SU-DHL-6 (cell line): Measurements from ENCODE around the gene MAML3.

ENCODE experiments used
- EZH2phosphoT487 ChIP-seq: fragments of 200-600 bp; sonication (generic), shearing (Covaris generic); conservative IDR thresholded peaks from 2 replicates; pipeline ENCODE4 v1.6.1; 2018; ENCODE audit warnings: mild to moderate bottlenecking, antibody characterized with exemption, low read length, moderate library complexity, mixed read lengths
- TF ChIP-seq, protein P1 (sequence below): fragments of 200-600 bp; sonication (generic); IDR thresholded peaks from one replicate; pipeline ENCODE4 v1.5.1; 2017; ENCODE audit warnings: antibody characterized with exemption, mild to moderate bottlenecking, low read length, moderate library complexity; ENCODE audit not compliant: insufficient read depth, poor library complexity, severe bottlenecking

DNA sequence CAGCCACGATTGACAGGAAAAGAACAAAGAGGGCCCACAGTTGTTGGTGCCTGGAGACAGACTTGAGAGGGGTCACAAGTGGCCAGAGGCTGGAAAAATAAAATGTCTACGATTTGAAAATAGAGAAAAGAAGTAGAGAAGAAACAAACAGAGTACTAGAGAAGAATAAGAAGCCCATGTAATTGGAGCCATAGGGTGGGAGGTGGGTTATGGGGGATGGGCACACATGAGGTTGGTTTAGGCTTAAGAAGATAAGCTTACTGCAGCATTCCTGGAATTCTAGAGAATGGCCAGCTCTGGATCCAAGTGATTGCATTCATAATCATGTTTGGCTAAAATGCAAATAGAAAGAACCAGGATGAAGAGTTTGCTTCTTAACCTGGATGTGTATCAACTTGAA is 210.7 kb downstream of the MAML3 start:
- TF ChIP-seq, protein P1, sequence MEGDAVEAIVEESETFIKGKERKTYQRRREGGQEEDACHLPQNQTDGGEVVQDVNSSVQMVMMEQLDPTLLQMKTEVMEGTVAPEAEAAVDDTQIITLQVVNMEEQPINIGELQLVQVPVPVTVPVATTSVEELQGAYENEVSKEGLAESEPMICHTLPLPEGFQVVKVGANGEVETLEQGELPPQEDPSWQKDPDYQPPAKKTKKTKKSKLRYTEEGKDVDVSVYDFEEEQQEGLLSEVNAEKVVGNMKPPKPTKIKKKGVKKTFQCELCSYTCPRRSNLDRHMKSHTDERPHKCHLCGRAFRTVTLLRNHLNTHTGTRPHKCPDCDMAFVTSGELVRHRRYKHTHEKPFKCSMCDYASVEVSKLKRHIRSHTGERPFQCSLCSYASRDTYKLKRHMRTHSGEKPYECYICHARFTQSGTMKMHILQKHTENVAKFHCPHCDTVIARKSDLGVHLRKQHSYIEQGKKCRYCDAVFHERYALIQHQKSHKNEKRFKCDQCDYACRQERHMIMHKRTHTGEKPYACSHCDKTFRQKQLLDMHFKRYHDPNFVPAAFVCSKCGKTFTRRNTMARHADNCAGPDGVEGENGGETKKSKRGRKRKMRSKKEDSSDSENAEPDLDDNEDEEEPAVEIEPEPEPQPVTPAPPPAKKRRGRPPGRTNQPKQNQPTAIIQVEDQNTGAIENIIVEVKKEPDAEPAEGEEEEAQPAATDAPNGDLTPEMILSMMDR: no peak
- TF ChIP-seq EZH2phosphoT487: no peak
